ENCODE measurements around the gene SLAMF9.
A peak's percentile ranks its signal among the peaks of the same experiment; 100 is the strongest.

SLAMF9 gene

DNA sequence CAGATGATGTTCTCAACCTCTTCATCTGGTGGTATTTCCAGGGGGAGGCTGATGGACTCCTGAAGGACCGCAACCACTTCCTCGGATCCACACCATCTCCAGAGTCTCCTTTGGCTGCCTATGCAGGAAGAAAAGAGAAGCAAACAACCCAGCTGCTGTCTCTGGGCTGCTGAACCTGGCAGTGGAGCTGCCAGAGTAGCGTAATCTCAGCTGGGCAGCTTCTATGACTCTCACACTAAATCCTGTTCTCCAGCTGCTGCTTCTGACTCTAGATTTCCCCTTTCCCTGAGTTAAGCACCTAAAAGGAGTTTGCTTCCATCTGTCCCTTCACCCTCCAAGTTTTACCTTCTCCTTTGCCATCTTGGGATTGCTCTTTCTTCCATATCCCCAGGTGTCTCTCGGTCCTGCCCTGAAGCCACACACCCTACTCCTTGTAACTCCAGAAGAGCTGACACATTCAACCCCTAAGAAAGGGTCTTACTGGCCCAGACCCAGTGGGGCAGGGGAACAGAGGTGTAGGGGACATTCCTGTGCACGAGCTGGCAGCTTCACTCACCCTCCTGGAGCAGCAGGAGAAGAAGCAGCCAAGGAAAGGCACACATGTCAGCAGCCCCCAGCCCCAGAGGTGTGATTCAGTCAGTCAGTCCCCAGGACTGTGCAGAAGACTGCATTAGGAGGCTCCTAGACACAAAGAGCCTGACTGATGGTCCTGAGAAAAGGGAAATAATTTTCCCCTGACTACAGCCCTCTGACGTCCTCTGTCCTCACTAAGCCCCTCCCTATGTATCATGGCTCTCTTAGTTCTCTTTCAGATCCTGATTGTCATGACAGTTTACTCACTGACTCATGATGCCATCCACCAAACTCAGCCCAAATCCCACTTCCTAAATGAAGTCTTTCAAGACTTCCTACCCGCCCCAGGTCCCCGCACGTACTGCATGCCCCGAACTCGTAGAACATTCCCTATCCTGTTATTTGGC is at the start of gene SLAMF9:
Gene SLAMF9 (minus strand): TSS at position 702 of the 980 bp plus-strand sequence. CDS start 100 bp downstream, at position 602.
- H3K27me3 Mint-ChIP-seq: peaks cover 11% of the 10 kb centered on the region
- H3K27ac Mint-ChIP-seq: no peak within 1 kb of the TSS
- no peak within 1 kb of the TSS for H3K4me3 Mint-ChIP-seq
- H3K36me3 Mint-ChIP-seq: no peaks in the 10 kb centered on the region
- H3K9me3 Mint-ChIP-seq (ENCODE audit: low read depth): no peaks in the 10 kb centered on the region
- no peaks in the 10 kb centered on the region for H3K4me1 Mint-ChIP-seq (ENCODE audit: low read depth)

DNA sequence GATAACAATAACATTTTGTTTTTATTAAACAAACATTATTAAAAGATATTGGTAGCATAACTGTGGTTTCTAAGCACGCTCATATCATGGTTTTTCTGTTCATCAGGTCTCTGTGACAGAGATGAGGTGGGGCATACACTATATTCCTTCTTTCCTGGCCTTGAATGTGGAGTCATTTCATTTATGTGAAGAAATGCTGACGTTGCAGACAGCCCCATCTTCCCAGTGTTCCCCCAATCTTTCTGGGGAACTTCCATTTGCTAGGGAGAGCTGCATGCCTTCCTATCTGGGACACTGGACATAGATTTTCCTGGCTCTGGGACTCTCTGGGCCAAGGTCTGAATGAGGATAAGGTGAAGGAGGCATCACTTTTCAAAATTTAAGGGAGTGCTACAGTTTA is 47.4 kb upstream of the SLAMF9 start:
- no peaks in the 10 kb centered on the region for H3K27me3 Mint-ChIP-seq
- no peaks in the 10 kb centered on the region for H3K36me3 Mint-ChIP-seq
- no peak overlapping the region for H3K27ac Mint-ChIP-seq
- no peaks in the 10 kb centered on the region for H3K4me1 Mint-ChIP-seq (ENCODE audit: low read depth)
- H3K9me3 Mint-ChIP-seq (ENCODE audit: low read depth): no peaks in the 10 kb centered on the region
- H3K4me3 Mint-ChIP-seq: no peak overlapping the region

DNA sequence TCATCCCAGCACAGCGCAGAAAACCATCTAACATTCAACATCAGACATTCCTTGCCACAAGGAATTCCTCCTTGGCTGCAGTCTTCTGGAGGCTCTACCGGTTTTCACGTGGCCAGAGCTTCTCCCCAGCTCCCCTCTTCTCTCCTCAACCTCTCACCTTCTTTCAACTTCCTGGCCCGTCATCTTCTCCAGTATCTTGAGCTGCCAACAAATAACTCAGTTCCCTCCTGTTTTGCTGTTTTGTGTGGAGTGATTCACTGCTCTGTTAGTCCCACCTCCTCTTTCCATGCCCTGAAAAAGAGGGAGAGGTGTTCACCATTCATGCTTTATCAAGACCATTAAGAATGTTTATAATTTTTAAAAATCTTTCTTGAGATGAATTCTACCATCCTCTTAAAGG is 45.2 kb upstream of the SLAMF9 start:
- Mint-ChIP-seq H3K27me3 (peaks cover 4% of the 10 kb centered on the region), H3K36me3 (no peaks in the 10 kb centered on the region), H3K4me3 (no peak overlapping the region), H3K9me3 (ENCODE audit: low read depth) (no peaks in the 10 kb centered on the region), H3K27ac (no peak overlapping the region), H3K4me1 (ENCODE audit: low read depth) (no peaks in the 10 kb centered on the region)

- Mint-ChIP-seq H3K4me1 (ENCODE audit: low read depth) (peaks cover 2% of the 10 kb centered on the region), H3K27ac (no peak overlapping the region), H3K9me3 (ENCODE audit: low read depth) (no peaks in the 10 kb centered on the region), H3K27me3 (peaks cover 4% of the 10 kb centered on the region), H3K36me3 (no peaks in the 10 kb centered on the region), H3K4me3 (no peak overlapping the region)
Measured at GRCh38 chr1:159996653-159997052, 42.6 kb upstream of the SLAMF9 start.

DNA sequence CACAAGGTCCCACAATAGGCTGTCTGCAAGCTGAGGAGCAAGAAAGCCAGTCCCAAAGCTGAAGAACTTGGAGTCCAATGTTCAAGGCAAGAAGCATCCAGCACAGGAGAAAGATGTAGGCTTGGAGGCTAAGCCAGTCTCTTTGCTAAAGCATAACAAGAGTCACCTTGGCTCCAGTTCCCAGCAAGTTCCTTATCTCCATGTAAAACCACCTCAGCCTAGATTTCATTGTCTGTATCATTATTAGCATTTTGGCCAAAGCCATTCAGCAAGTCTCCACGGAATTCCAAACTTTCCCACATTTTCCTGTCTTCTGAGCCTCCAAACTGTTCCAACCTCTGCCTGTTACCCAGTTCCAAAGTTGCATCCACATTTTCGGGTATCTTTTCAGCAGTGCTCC is 40.9 kb upstream of the SLAMF9 start:
- peaks cover 3% of the 10 kb centered on the region for H3K4me1 Mint-ChIP-seq (ENCODE audit: low read depth)
- no peaks in the 10 kb centered on the region for H3K36me3 Mint-ChIP-seq
- H3K27ac Mint-ChIP-seq: peak overlapping the region; percentile 47
- H3K27me3 Mint-ChIP-seq: peaks cover 4% of the 10 kb centered on the region
- no peak overlapping the region for H3K4me3 Mint-ChIP-seq
- H3K9me3 Mint-ChIP-seq (ENCODE audit: low read depth): no peaks in the 10 kb centered on the region

GRCh38 chr1:159993911-159994310 is 39.9 kb upstream of the SLAMF9 start:
- Mint-ChIP-seq H3K4me3 (no peak overlapping the region), H3K4me1 (ENCODE audit: low read depth) (peaks cover 3% of the 10 kb centered on the region), H3K27ac (no peak overlapping the region)

DNA sequence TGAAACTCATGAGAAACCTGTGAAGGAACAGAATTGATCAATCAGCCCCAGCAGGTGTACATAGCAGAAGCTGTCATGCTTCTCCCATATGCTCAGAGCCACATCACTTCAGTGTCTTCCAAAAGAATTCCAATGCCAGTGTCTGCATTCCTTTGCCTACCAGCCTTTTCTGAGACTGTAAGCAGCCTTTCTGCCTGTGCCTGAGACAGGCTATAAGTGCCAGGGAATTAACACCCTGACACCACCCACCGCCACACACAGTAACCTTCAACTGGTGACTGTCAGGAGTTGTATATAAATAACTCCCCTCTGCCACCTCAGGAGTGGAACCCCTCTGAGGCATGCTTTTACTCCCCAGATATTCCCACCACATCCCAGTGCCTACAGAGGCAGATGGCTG is 38.1 kb upstream of the SLAMF9 start:
- no peaks in the 10 kb centered on the region for H3K9me3 Mint-ChIP-seq (ENCODE audit: low read depth)
- H3K36me3 Mint-ChIP-seq: no peaks in the 10 kb centered on the region
- no peak overlapping the region for H3K27ac Mint-ChIP-seq

More at GRCh38 chr1:159993911-159994310, 39.9 kb upstream of the SLAMF9 start:
- Mint-ChIP-seq H3K9me3 (ENCODE audit: low read depth) (no peaks in the 10 kb centered on the region), H3K36me3 (no peaks in the 10 kb centered on the region), H3K27me3 (peaks cover 7% of the 10 kb centered on the region)

GRCh38 chr1:159991513-159991912 is 37.5 kb upstream of the SLAMF9 start:
- H3K9me3 Mint-ChIP-seq (ENCODE audit: low read depth): no peaks in the 10 kb centered on the region
- H3K4me3 Mint-ChIP-seq: no peak overlapping the region
- H3K27me3 Mint-ChIP-seq: peaks cover 7% of the 10 kb centered on the region
- no peaks in the 10 kb centered on the region for H3K36me3 Mint-ChIP-seq
- no peak overlapping the region for H3K27ac Mint-ChIP-seq
- peaks cover 3% of the 10 kb centered on the region for H3K4me1 Mint-ChIP-seq (ENCODE audit: low read depth)

More for the DNA sequence above, 38.1 kb upstream of the SLAMF9 start:
- peaks cover 3% of the 10 kb centered on the region for H3K4me1 Mint-ChIP-seq (ENCODE audit: low read depth)
- no peak overlapping the region for H3K4me3 Mint-ChIP-seq
- peaks cover 7% of the 10 kb centered on the region for H3K27me3 Mint-ChIP-seq

- no peaks in the 10 kb centered on the region for H3K36me3 Mint-ChIP-seq
- peaks cover 3% of the 10 kb centered on the region for H3K4me1 Mint-ChIP-seq (ENCODE audit: low read depth)
- H3K27ac Mint-ChIP-seq: no peak overlapping the region
- H3K9me3 Mint-ChIP-seq (ENCODE audit: low read depth): no peaks in the 10 kb centered on the region
- H3K4me3 Mint-ChIP-seq: no peak overlapping the region
- peaks cover 3% of the 10 kb centered on the region for H3K27me3 Mint-ChIP-seq
Measured at GRCh38 chr1:159990005-159990404, 36.0 kb upstream of the SLAMF9 start.

GRCh38 chr1:159989581-159989980 is 35.5 kb upstream of the SLAMF9 start:
- H3K4me3 Mint-ChIP-seq: no peak overlapping the region
- H3K27ac Mint-ChIP-seq: no peak overlapping the region
- no peaks in the 10 kb centered on the region for H3K9me3 Mint-ChIP-seq (ENCODE audit: low read depth)
- peaks cover 3% of the 10 kb centered on the region for H3K4me1 Mint-ChIP-seq (ENCODE audit: low read depth)
- H3K27me3 Mint-ChIP-seq: peaks cover 3% of the 10 kb centered on the region
- no peaks in the 10 kb centered on the region for H3K36me3 Mint-ChIP-seq

DNA sequence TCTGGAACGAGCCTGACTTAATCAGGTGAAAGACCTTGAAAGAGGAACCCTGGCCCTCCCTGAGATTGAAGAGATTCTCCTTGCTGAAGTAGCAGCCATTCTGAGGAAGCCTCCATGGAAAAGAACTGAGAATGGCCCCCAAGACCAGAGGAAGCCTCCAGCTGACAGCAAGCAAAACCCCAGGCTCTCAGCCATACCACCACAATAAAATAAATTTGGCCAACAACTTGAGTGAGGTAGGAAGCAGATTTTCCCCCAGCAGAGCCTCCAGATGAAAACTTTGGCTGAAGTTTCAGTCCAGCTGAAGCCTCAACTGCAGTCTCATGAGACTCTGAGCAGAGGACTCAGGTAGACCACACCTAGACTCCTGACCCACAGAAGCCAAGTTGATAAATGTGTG is 34.0 kb upstream of the SLAMF9 start:
- peaks cover 3% of the 10 kb centered on the region for H3K4me1 Mint-ChIP-seq (ENCODE audit: low read depth)
- H3K4me3 Mint-ChIP-seq: no peak overlapping the region
- no peaks in the 10 kb centered on the region for H3K36me3 Mint-ChIP-seq
- no peak overlapping the region for H3K27ac Mint-ChIP-seq
- H3K27me3 Mint-ChIP-seq: peaks cover 6% of the 10 kb centered on the region
- no peaks in the 10 kb centered on the region for H3K9me3 Mint-ChIP-seq (ENCODE audit: low read depth)

GRCh38 chr1:159987186-159987585 is 33.1 kb upstream of the SLAMF9 start:
- no peak overlapping the region for H3K4me3 Mint-ChIP-seq
- no peaks in the 10 kb centered on the region for H3K36me3 Mint-ChIP-seq
- H3K27me3 Mint-ChIP-seq: peaks cover 9% of the 10 kb centered on the region
- H3K27ac Mint-ChIP-seq: no peak overlapping the region
- H3K9me3 Mint-ChIP-seq (ENCODE audit: low read depth): no peaks in the 10 kb centered on the region
- peaks cover 3% of the 10 kb centered on the region for H3K4me1 Mint-ChIP-seq (ENCODE audit: low read depth)

DNA sequence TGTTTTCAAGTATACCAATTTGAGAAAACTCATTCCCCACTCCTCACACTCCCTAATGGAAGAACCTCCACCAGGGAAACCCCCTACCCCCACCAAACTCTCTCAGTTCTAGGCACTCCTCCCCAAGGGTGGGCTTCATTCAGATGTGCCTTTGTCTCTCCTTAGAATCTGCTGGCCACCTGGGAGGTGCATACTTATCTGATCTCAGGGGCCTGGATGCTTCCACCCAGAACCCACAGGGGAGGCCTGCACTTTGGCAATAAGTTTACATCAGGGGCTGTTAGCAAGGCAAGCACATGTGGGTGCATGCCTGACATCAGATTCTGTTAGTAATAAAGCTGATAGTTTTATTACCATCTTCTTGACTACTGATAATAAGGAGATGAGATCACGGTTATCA is 32.5 kb upstream of the SLAMF9 start:
- H3K27me3 Mint-ChIP-seq: peaks cover 13% of the 10 kb centered on the region
- peaks cover 3% of the 10 kb centered on the region for H3K36me3 Mint-ChIP-seq
- no peak overlapping the region for H3K27ac Mint-ChIP-seq
- H3K9me3 Mint-ChIP-seq (ENCODE audit: low read depth): no peaks in the 10 kb centered on the region
- no peaks in the 10 kb centered on the region for H3K4me1 Mint-ChIP-seq (ENCODE audit: low read depth)
- H3K4me3 Mint-ChIP-seq: no peak overlapping the region

DNA sequence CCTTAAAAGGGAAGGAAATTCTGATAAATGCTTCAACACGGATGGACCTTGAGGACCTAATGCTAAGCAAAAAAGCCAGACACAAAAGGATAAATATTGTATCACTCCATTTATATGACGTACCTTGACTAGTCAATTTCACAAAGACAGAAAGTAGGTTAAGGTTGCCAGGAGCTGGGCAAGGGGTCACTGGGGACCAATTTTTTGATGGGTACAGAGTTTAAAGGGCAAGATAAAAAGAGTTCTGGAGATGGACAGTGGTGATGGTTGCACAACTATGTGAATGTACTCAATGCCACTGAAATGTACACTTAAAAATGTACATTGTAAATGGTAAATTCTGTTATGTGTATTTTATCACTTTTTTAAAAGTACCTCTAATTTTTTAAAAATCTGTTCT is 32.1 kb upstream of the SLAMF9 start:
- no peaks in the 10 kb centered on the region for H3K4me1 Mint-ChIP-seq (ENCODE audit: low read depth)
- H3K27ac Mint-ChIP-seq: no peak overlapping the region
- H3K27me3 Mint-ChIP-seq: peaks cover 13% of the 10 kb centered on the region
- no peak overlapping the region for H3K4me3 Mint-ChIP-seq
- H3K36me3 Mint-ChIP-seq: peaks cover 3% of the 10 kb centered on the region
- H3K9me3 Mint-ChIP-seq (ENCODE audit: low read depth): no peaks in the 10 kb centered on the region

DNA sequence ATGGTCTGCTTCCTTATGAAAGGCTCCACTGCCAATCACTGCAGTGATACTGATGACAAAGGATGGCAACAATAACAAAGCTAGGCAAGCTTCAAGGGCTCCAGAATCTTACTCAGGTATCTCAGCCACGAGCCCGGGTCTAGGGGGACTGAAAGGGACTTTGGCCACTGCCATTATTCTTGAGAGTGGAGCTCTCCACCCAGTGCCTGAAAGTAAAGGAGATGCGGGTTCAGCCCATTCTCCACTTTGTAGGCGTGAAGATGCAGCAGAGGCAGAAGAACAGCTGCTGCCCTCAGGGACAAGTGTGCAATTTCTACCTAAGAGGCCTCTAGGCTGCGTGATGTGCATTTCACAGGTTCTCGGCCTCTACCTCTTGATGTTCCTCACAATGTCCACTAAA is 31.4 kb upstream of the SLAMF9 start:
- Mint-ChIP-seq H3K36me3 (peaks cover 3% of the 10 kb centered on the region), H3K27me3 (peaks cover 18% of the 10 kb centered on the region), H3K27ac (no peak overlapping the region), H3K4me1 (ENCODE audit: low read depth) (no peaks in the 10 kb centered on the region), H3K9me3 (ENCODE audit: low read depth) (no peaks in the 10 kb centered on the region), H3K4me3 (no peak overlapping the region)

DNA sequence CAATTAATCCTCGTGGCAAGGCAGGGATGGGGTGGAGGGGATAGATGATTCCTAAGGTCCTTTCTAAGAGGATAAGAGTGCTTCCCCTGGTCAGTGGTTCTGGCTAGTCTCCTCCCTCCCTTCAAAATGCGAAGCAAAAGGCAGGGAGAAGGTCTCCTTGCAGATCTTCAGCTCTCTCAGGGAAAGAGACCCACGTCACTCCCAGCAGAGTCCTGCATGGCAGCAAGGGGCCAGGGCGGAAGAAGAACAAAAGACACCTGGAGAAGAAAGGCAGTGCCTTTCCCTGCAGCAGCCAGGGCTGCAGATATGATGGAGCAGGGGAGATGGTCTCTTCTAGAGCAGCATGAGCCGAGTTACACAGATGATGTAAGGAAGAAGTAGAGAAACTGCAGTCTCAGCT is 29.6 kb upstream of the SLAMF9 start:
- no peaks in the 10 kb centered on the region for H3K4me1 Mint-ChIP-seq (ENCODE audit: low read depth)
- peaks cover 3% of the 10 kb centered on the region for H3K36me3 Mint-ChIP-seq
- H3K4me3 Mint-ChIP-seq: no peak overlapping the region
- H3K9me3 Mint-ChIP-seq (ENCODE audit: low read depth): no peaks in the 10 kb centered on the region
- peaks cover 23% of the 10 kb centered on the region for H3K27me3 Mint-ChIP-seq
- no peak overlapping the region for H3K27ac Mint-ChIP-seq

Data from activated naive CD8-positive, alpha-beta T cell (primary cell).